Fibroblast of the aortic adventitia (primary cell): ENCODE measurements around the gene MTIF2. TPM values are rescaled to one million over a fixed set of nuclear protein-coding genes. Genes with fewer than 3 reads are reported as not detected.

Source experiments
- DNase-seq: peaks from one replicate; pipeline ENCODE4 v3.0.0-alpha.2; 2010; ENCODE audit warnings: low read depth
- H3K4me3 ChIP-seq: 2 replicates; pipeline ENCODE4 v1.5.1; 2011; ENCODE audit warnings: low read depth, mild to moderate bottlenecking, control low read depth, low read length, moderate library complexity
- total RNA-seq: library from RNA; depleted of rRNA; stranded (reverse); fragments of >200 nt; gene quantifications from 2 replicates; pipeline ENCODE4 v1.2.3, GENCODE V29; 2012; ENCODE audit warnings: low replicate concordance
- TF ChIP-seq, protein P1 (sequence below): IDR thresholded peaks from 2 replicates; pipeline ENCODE4 v1.5.1; 2011; ENCODE audit warnings: mild to moderate bottlenecking, low read length, control low read depth, inconsistent platforms; ENCODE audit not compliant: insufficient read depth

Gene MTIF2, protein sequence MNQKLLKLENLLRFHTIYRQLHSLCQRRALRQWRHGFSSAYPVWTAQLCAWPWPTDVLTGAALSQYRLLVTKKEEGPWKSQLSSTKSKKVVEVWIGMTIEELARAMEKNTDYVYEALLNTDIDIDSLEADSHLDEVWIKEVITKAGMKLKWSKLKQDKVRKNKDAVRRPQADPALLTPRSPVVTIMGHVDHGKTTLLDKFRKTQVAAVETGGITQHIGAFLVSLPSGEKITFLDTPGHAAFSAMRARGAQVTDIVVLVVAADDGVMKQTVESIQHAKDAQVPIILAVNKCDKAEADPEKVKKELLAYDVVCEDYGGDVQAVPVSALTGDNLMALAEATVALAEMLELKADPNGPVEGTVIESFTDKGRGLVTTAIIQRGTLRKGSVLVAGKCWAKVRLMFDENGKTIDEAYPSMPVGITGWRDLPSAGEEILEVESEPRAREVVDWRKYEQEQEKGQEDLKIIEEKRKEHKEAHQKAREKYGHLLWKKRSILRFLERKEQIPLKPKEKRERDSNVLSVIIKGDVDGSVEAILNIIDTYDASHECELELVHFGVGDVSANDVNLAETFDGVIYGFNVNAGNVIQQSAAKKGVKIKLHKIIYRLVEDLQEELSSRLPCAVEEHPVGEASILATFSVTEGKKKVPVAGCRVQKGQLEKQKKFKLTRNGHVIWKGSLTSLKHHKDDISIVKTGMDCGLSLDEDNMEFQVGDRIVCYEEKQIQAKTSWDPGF
- total RNA-seq, result 37.5 and 66.2 TPM in 2 replicates

GRCh38 chr2:55268907-55269644 lies at the start of gene MTIF2:
Gene MTIF2, minus strand, starts transcription at chr2:55269231. Its CDS starts 5,373 bp downstream, at chr2:55263858.
- TF ChIP-seq, protein P1, sequence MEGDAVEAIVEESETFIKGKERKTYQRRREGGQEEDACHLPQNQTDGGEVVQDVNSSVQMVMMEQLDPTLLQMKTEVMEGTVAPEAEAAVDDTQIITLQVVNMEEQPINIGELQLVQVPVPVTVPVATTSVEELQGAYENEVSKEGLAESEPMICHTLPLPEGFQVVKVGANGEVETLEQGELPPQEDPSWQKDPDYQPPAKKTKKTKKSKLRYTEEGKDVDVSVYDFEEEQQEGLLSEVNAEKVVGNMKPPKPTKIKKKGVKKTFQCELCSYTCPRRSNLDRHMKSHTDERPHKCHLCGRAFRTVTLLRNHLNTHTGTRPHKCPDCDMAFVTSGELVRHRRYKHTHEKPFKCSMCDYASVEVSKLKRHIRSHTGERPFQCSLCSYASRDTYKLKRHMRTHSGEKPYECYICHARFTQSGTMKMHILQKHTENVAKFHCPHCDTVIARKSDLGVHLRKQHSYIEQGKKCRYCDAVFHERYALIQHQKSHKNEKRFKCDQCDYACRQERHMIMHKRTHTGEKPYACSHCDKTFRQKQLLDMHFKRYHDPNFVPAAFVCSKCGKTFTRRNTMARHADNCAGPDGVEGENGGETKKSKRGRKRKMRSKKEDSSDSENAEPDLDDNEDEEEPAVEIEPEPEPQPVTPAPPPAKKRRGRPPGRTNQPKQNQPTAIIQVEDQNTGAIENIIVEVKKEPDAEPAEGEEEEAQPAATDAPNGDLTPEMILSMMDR, result no peak
- DNase-seq, result peak; percentile 92
- peak within 1 kb of the TSS; percentile 95 for H3K4me3 ChIP-seq

- TF ChIP-seq, protein P1, result no peak
- no peak for DNase-seq
- H3K4me3 ChIP-seq, result no peak overlapping the region
Observed at GRCh38 chr2:55314985-55315384, 46.0 kb upstream of the MTIF2 start.

- TF ChIP-seq, protein P1, result peak; percentile 45
- no peak overlapping the region for H3K4me3 ChIP-seq
- DNase-seq, result peak; percentile 22
Observed at GRCh38 chr2:55311444-55311870, 42.4 kb upstream of the MTIF2 start.

DNA sequence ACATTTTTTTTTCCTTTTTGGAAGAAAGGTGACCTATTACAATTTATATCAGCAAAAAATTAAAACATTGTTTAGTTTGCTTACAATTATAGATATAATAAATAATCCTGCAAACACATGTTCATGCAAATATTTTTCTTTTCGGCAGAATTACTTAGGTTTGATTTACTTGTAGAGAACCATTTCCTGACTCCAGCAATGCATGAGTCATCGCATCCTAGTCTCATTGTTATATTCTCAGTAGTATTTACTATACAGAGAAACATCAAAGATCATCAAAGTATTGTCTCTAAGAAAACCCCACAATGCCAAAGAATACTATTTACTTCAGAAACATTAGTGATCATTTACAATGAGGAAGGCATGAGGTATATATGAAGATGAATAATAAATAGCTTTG lies 40.4 kb upstream of the MTIF2 start:
- TF ChIP-seq, protein P1, result no peak
- no peak overlapping the region for H3K4me3 ChIP-seq
- DNase-seq, result peak; percentile 67

DNA sequence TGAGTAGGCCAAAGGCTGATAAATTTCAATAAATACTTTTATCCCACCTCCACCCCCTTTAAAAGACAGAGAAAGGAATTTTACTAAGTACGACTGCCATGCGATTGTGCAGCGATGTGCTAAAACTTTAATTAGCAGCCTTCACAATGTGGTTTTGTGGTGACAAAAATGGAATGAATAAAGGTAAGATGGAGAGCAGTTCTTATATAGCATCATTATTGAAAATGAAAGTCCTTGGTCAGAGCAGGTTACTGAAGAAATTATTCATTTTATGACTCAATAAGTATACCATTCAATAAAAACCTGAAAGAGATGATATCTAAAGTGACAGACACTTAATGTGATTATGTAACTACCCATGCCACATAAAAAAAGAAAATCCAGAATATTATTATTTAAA lies 33.2 kb upstream of the MTIF2 start:
- TF ChIP-seq, protein P1, result no peak
- DNase-seq, result no peak
- no peak overlapping the region for H3K4me3 ChIP-seq

DNA sequence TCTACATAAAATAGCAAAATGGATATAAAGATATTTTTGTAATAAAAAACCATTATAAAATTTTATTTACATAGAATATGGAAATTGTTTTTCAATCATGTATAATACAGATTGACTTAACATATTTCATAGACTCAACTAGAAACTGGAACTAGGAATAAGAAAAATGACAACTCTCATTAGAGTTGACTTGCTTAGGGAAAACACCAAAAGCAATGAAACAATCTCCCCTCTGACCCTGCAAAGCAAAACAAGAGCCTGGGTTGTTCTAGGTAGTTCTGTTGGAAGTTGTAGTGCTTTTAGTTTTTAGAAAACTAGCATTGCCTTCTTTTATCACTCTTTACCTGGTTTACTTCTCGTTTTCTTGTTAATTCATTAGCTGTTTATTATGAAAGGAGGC lies 32.2 kb upstream of the MTIF2 start:
- no peak overlapping the region for H3K4me3 ChIP-seq
- DNase-seq, result no peak
- TF ChIP-seq, protein P1, result no peak
